ENCODE results near the gene EFCAB5. TPM values are rescaled to one million over a fixed set of nuclear protein-coding genes. Genes with fewer than 3 reads are reported as not detected.

EFCAB5 gene
- total and polyA plus RNA-seq, 2 experiments from 2014 or later = 0.68 TPM; not detected in 1

DNA sequence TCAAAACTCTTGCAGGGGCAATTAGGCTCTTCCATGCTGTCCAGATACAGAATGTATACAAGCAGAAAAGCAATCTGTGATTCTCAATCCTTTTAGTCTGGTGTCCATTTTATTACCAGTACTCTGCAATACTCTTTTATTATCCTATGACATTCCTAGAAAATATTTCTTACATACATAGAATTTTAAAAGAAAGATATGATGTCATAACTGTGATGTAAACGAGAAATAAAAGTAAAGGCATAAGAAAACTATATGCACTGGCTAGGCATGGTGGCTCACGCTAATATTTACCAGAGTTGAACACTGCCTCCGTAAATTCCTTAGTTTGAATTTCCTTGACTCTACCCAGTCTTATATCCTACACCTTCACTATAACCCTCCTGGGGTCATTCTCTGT, 55.0 kb downstream of the EFCAB5 start:
- H3K36me3 ChIP-seq (ENCODE audit: insufficient read depth) = peaks cover 14% of the 10 kb centered on the region; the same call in 1 of the 2 replicates
- no peak overlapping the region for H3K27ac Mint-ChIP-seq
- H3K9me2 ChIP-seq (ENCODE audit: insufficient read depth) = peaks cover 4% of the 10 kb centered on the region; the same call in 1 of the 2 replicates
- peaks cover 17% of the 10 kb centered on the region for H3K9me3 Mint-ChIP-seq
- H4K20me1 ChIP-seq (replicated peaks; ENCODE audit: insufficient read depth) = no peaks in the 10 kb centered on the region
- no peaks in the 10 kb centered on the region for H3F3A ChIP-seq (replicated peaks; ENCODE audit: low read depth)
- H2AFZ ChIP-seq = no peak overlapping the region
- H3K27me3 Mint-ChIP-seq (ENCODE audit: insufficient read depth, low read depth, poor library complexity) = peaks cover 2% of the 10 kb centered on the region
- no peaks in the 10 kb centered on the region for H3K4me1 ChIP-seq (ENCODE audit: insufficient read depth)
- no peaks in the 10 kb centered on the region for H3K4me1 Mint-ChIP-seq
- H3K27ac ChIP-seq (ENCODE audit: low read depth) = no peak overlapping the region
- TF ChIP-seq EZH2phosphoT487 (IDR thresholded peaks at IDR 0.05; ENCODE audit: unreplicated experiment) = no peak
- no peak for TF ChIP-seq CREB1 (CRISPR knock-in tag; IDR thresholded peaks at IDR 0.05; ENCODE audit: low read depth)
- no peak for TF ChIP-seq EZH2 (IDR thresholded peaks at IDR 0.05; ENCODE audit: low read depth, unreplicated experiment)
- TF ChIP-seq ZNF114 (CRISPR knock-in tag; IDR thresholded peaks at IDR 0.05) = no peak
- no peak for TF ChIP-seq STAT1 (IDR thresholded peaks at IDR 0.05; ENCODE audit: unreplicated experiment)
- no peak for TF ChIP-seq ETS1 (IDR thresholded peaks at IDR 0.05)
- no peak for TF ChIP-seq CTCF (conservative IDR thresholded peaks at IDR 0.05; ENCODE audit: low read depth in 2 of 2)
- TF ChIP-seq, protein P1, sequence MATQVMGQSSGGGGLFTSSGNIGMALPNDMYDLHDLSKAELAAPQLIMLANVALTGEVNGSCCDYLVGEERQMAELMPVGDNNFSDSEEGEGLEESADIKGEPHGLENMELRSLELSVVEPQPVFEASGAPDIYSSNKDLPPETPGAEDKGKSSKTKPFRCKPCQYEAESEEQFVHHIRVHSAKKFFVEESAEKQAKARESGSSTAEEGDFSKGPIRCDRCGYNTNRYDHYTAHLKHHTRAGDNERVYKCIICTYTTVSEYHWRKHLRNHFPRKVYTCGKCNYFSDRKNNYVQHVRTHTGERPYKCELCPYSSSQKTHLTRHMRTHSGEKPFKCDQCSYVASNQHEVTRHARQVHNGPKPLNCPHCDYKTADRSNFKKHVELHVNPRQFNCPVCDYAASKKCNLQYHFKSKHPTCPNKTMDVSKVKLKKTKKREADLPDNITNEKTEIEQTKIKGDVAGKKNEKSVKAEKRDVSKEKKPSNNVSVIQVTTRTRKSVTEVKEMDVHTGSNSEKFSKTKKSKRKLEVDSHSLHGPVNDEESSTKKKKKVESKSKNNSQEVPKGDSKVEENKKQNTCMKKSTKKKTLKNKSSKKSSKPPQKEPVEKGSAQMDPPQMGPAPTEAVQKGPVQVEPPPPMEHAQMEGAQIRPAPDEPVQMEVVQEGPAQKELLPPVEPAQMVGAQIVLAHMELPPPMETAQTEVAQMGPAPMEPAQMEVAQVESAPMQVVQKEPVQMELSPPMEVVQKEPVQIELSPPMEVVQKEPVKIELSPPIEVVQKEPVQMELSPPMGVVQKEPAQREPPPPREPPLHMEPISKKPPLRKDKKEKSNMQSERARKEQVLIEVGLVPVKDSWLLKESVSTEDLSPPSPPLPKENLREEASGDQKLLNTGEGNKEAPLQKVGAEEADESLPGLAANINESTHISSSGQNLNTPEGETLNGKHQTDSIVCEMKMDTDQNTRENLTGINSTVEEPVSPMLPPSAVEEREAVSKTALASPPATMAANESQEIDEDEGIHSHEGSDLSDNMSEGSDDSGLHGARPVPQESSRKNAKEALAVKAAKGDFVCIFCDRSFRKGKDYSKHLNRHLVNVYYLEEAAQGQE (IDR thresholded peaks at IDR 0.05; ENCODE audit: unreplicated experiment) = no peak
- no peak for TF ChIP-seq ZNF331 (CRISPR knock-in tag; IDR thresholded peaks at IDR 0.05; ENCODE audit: low read depth)
- TF ChIP-seq, protein P2, sequence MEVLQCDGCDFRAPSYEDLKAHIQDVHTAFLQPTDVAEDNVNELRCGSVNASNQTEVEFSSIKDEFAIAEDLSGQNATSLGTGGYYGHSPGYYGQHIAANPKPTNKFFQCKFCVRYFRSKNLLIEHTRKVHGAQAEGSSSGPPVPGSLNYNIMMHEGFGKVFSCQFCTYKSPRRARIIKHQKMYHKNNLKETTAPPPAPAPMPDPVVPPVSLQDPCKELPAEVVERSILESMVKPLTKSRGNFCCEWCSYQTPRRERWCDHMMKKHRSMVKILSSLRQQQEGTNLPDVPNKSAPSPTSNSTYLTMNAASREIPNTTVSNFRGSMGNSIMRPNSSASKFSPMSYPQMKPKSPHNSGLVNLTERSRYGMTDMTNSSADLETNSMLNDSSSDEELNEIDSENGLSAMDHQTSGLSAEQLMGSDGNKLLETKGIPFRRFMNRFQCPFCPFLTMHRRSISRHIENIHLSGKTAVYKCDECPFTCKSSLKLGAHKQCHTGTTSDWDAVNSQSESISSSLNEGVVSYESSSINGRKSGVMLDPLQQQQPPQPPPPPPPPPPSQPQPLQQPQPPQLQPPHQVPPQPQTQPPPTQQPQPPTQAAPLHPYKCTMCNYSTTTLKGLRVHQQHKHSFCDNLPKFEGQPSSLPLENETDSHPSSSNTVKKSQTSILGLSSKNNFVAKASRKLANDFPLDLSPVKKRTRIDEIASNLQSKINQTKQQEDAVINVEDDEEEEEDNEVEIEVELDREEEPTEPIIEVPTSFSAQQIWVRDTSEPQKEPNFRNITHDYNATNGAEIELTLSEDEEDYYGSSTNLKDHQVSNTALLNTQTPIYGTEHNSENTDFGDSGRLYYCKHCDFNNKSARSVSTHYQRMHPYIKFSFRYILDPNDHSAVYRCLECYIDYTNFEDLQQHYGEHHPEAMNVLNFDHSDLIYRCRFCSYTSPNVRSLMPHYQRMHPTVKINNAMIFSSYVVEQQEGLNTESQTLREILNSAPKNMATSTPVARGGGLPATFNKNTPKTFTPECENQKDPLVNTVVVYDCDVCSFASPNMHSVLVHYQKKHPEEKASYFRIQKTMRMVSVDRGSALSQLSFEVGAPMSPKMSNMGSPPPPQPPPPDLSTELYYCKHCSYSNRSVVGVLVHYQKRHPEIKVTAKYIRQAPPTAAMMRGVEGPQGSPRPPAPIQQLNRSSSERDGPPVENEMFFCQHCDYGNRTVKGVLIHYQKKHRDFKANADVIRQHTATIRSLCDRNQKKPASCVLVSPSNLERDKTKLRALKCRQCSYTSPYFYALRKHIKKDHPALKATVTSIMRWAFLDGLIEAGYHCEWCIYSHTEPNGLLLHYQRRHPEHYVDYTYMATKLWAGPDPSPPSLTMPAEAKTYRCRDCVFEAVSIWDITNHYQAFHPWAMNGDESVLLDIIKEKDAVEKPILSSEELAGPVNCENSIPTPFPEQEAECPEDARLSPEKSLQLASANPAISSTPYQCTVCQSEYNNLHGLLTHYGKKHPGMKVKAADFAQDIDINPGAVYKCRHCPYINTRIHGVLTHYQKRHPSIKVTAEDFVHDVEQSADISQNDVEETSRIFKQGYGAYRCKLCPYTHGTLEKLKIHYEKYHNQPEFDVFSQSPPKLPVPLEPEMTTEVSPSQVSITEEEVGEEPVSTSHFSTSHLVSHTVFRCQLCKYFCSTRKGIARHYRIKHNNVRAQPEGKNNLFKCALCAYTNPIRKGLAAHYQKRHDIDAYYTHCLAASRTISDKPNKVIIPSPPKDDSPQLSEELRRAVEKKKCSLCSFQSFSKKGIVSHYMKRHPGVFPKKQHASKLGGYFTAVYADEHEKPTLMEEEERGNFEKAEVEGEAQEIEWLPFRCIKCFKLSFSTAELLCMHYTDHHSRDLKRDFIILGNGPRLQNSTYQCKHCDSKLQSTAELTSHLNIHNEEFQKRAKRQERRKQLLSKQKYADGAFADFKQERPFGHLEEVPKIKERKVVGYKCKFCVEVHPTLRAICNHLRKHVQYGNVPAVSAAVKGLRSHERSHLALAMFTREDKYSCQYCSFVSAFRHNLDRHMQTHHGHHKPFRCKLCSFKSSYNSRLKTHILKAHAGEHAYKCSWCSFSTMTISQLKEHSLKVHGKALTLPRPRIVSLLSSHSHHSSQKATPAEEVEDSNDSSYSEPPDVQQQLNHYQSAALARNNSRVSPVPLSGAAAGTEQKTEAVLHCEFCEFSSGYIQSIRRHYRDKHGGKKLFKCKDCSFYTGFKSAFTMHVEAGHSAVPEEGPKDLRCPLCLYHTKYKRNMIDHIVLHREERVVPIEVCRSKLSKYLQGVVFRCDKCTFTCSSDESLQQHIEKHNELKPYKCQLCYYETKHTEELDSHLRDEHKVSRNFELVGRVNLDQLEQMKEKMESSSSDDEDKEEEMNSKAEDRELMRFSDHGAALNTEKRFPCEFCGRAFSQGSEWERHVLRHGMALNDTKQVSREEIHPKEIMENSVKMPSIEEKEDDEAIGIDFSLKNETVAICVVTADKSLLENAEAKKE (CRISPR knock-in tag; IDR thresholded peaks at IDR 0.05) = no peak
- TF ChIP-seq NANOG (IDR thresholded peaks at IDR 0.05; ENCODE audit: borderline replicate concordance) = no peak
- TF ChIP-seq POLR2AphosphoS5 (IDR thresholded peaks at IDR 0.05; ENCODE audit: low read depth) = no peak
- TF ChIP-seq JUNB (IDR thresholded peaks at IDR 0.05; ENCODE audit: unreplicated experiment) = no peak
- no peak overlapping the region for H3K4me3 Mint-ChIP-seq
- no peaks in the 10 kb centered on the region for H3K79me2 ChIP-seq (replicated peaks; ENCODE audit: insufficient read depth)
- no peak overlapping the region for H3K4me2 ChIP-seq
- H3K36me3 Mint-ChIP-seq (ENCODE audit: low read depth) = no peaks in the 10 kb centered on the region; the same call in 2 of the 3 replicates
- DNase-seq (ENCODE audit: low spot score) (no peak), ATAC-seq (no peak)
- no peaks in the 10 kb centered on the region for H3K27me3 ChIP-seq (ENCODE audit: insufficient read depth)
- no peak overlapping the region for H3K4me3 ChIP-seq

Data from GM23338 (cell line).